HK-2 (cell line): ENCODE results near the gene DTWD1.
A peak's percentile ranks its signal among the peaks of the same experiment; 100 is the strongest.
"Not testable (repeated sequence)": the region's sequence is repeated elsewhere in the genome, so short reads cannot be mapped to it uniquely, and the experiment has no call there.

Experiments used
- DNase-seq: peaks from one replicate; pipeline ENCODE4 v3.0.0-alpha.2; 2018; ENCODE audit not compliant: unreplicated experiment

The DTWD1 gene, protein sequence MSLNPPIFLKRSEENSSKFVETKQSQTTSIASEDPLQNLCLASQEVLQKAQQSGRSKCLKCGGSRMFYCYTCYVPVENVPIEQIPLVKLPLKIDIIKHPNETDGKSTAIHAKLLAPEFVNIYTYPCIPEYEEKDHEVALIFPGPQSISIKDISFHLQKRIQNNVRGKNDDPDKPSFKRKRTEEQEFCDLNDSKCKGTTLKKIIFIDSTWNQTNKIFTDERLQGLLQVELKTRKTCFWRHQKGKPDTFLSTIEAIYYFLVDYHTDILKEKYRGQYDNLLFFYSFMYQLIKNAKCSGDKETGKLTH

GRCh38 chr15:49620658-49621368, at the start of gene DTWD1, which contains the start of gene FAM227B:
Gene DTWD1 (plus strand): TSS chr15:49621048. CDS start chr15:49625168, 4,120 bp downstream.
Gene FAM227B (minus strand): TSS chr15:49620818. CDS start chr15:49615171, 5,647 bp downstream.
- peak; percentile 92 for DNase-seq

GRCh38 chr15:49573421-49573820, 47.4 kb upstream of the DTWD1 start:
- DNase-seq: no peak

GRCh38 chr15:49589030-49589429, 31.8 kb upstream of the DTWD1 start:
- DNase-seq: no peak

- not testable (repeated sequence) for DNase-seq
Observed at GRCh38 chr15:49592829-49593316, 28.0 kb upstream of the DTWD1 start.

- DNase-seq: no peak
Observed at GRCh38 chr15:49604625-49605409, 16.0 kb upstream of the DTWD1 start.

DNA sequence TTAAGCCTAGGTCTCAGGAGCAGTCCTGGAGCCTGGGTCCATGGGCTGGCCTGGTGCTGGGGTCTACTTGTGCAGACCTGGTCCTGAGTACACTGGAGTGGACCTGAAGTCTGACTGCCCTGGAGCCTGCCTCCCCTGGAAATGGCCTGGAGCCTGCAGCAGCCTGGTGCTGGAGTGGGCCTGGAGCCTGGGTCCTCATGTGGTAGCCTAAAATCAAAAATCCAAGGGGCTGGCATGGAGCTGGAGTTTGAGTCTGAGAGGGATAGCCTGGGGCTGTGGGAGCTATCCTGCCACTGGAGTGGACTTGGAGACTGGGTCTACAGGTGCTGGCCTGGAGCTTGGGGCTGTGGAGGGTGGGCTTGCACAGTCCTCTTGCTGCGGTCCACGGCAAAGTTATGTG, 15.3 kb upstream of the DTWD1 start:
- DNase-seq: no peak

GRCh38 chr15:49606594-49606993, 14.3 kb upstream of the DTWD1 start:
- DNase-seq: no peak

DNA sequence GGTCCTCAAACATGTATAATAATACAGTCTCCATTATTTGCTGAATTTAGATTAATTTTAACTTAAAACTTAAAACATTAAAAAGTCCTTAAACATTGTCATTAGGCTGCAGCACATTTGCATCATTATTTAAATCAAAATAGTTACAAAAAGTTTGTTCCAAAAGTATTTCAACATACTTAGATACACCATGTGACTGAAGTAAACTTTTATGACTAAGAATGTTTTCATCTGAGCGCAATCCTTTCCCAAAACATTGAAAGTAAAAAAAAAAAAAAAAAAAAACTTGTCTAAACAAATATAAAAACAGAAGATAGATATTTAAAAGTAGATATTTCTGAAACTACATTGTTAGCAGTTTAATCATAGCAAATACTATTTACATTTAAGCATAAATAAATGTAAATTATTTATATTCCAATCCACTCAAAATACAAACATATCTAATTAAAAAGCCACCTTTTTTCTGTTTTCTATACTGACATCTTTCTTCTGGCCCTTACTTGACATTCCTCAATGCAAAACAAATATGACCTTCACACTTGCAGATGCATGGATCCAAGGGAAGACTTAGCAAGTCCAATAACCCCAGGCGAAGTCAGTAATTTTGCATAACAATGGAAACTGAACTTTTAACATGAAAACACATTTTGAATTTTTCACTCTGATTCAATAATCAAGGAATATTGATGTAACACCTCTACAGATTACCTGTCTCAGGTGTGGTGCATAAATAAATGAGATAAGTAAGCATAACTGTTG, 10.5 kb upstream of the DTWD1 start:
- no peak for DNase-seq

DNA sequence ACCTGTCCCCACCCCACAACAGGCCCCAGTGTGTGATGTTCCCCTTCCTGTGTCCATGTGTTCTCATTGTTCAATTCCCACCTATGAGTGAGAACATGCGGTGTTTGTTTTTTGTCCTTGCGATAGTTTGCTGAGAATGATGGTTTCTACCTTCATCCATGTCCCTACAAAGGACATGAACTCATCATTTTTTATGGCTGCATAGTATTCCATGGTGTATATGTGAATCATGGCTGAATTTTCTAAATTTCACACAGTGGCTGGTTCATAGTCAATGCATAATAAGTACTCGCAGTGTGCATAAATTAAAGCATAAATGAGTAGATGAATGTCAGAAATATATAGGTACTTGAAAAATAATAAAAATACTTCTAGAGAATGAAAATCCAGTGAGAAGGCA, 8.6 kb upstream of the DTWD1 start:
- not testable (repeated sequence) for DNase-seq

- DNase-seq: no peak
Observed at GRCh38 chr15:49619226-49619625, 1.6 kb upstream of the DTWD1 start.

- no peak for DNase-seq
Observed at GRCh38 chr15:49620199-49620598, 649 bp upstream of the DTWD1 start.

- no peak for DNase-seq
Observed at GRCh38 chr15:49621401-49621811, 558 bp downstream of the DTWD1 start.

DNA sequence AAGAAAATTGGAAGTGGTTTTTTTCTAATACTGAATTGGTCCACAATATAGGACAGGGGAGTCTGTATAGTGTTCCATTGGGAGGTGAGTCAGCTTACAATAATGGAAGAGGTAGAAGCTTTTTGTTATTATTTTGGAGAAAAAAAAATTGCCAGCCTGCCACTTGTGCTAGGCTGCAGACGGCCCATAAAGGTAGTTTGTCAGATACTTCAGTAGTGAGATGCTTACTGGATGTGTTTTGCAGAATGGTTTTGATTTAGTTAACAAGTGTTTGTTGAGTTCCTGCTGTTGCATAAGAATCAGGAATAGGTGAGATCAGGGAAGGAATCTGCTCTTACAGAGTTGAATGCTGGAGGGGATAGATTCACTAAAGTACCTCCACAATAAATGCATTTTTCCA, 1.0 kb downstream of the DTWD1 start:
- DNase-seq: no peak

DNA sequence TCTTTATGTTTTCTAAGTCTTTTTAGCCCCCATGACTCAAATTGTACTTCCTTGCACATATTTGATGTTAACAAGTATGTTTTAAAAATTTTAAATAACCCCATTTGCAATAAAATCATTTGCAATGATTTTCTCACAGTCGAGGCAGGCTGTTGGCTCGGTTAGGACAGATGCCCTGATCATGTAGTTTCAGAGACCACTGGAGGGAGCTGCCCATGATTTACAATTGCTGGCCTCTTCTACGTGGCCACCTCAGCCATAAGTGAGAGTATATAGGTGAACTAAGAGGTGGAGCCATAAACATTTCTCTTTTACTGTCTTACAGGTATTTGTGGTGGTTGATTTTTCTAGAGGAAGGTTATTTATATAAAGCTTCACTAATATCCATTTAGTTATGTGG, 1.7 kb downstream of the DTWD1 start:
- no peak for DNase-seq

GRCh38 chr15:49624056-49624455, 3.2 kb downstream of the DTWD1 start:
- no peak for DNase-seq

- DNase-seq: no peak
Observed at GRCh38 chr15:49625460-49626036, 4.7 kb downstream of the DTWD1 start.

DNA sequence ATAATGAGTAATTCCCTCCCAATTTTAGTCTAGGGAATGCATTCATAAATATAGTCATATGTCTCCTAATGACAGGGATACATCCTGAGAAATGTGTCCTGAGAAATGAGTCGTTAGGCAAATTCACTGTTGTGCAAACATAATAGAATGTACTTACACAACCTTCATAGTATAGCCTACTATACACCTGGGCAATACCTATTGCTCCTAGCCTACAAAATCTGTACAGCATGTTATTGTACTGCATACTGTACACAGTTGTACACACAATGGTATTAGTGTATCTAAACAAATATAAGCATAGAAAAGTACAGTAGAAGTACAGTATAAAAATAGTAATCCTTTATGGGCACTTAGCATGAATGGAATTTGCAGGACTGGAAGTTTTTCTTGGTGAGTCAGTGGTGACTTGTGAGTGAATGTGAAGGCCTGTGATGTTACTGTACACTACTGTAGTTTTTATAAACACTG, 6.6 kb downstream of the DTWD1 start:
- no peak for DNase-seq

DNA sequence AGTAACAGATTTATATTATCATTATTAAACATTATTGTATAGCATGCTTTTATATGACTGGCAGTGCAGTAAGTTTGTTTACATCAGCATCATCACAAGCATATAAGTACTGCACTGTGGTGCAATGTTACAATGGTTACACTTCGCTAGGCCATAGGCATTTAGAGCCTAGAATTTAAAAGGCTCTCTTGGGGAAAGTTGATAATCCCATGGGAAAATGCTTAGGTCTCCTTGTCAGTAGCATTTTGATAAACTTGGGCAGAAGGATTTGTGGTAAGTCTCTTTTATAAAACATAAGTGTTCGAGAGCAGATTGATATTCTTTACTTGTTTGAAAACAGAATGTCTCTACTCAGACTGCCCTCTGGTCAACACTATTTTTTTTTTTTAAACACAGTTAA, 7.5 kb downstream of the DTWD1 start:
- DNase-seq: no peak

- DNase-seq: no peak
Observed at GRCh38 chr15:49637857-49638256, 17.0 kb downstream of the DTWD1 start.

GRCh38 chr15:49644364-49644794, 23.5 kb downstream of the DTWD1 start:
- no peak for DNase-seq

- DNase-seq: no peak
Observed at GRCh38 chr15:49645277-49645676, 24.4 kb downstream of the DTWD1 start.
